GM12874 (cell line): ENCODE data around the gene CNGA3.

Experiments used
- CTCF ChIP-seq: IDR thresholded peaks from 2 replicates; pipeline ENCODE4 v1.5.1; 2011; ENCODE audit warnings: low read depth, mild to moderate bottlenecking, control low read depth, low read length, moderate library complexity; ENCODE audit not compliant: insufficient read depth

The CNGA3 gene

GRCh38 chr2:98394595-98395153 is 48.4 kb downstream of the CNGA3 start:
- TF ChIP-seq CTCF = no peak

GRCh38 chr2:98395977-98396376 is 49.7 kb downstream of the CNGA3 start:
- TF ChIP-seq CTCF = no peak

GRCh38 chr2:98396745-98397355 is 50.6 kb downstream of the CNGA3 start:
- TF ChIP-seq CTCF = no peak

- no peak for TF ChIP-seq CTCF
Observed at GRCh38 chr2:98399140-98399539, 52.9 kb downstream of the CNGA3 start.

- no peak for TF ChIP-seq CTCF
Observed at GRCh38 chr2:98403878-98404277, 57.6 kb downstream of the CNGA3 start.

- no peak for TF ChIP-seq CTCF
Observed at GRCh38 chr2:98404556-98405250, 58.4 kb downstream of the CNGA3 start.

GRCh38 chr2:98405301-98405700 is 59.0 kb downstream of the CNGA3 start:
- no peak for TF ChIP-seq CTCF
